GM19240 (cell line): ENCODE measurements around the gene ICAM2.
A peak's percentile ranks its signal among the peaks of the same experiment; 100 is the strongest.

Experiments used
- DNase-seq: peaks from one replicate; pipeline ENCODE4 v3.0.0; 2011; ENCODE audit warnings: low spot score; ENCODE audit not compliant: insufficient read length

ICAM2 gene

DNA sequence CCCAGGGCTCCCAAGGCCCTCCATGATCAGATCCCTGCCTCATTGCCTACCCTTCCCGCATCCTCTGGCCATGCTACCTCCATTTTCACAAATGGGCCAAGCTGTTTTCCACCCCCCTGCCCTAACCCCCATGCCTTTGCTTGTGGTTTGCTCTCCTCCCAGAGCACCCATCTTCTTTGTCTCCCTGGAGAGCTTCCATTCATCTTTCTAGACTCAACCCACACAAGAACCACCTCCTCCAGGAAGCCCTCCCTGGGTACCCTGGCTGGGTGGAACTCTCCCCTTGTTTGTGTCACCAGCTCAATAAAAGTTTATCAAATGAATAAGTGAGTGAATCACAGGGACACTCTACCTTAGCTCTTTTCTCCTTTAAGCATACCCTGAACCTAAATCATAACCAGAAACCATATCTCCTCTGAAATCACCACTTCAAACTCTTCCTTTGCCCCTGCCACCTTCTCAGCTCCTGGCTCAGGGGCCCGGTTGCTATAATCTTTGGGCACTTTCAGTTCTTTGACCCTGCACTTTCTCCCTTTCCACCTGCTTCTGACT lies 44.8 kb downstream of the ICAM2 start:
- DNase-seq = no peak

DNA sequence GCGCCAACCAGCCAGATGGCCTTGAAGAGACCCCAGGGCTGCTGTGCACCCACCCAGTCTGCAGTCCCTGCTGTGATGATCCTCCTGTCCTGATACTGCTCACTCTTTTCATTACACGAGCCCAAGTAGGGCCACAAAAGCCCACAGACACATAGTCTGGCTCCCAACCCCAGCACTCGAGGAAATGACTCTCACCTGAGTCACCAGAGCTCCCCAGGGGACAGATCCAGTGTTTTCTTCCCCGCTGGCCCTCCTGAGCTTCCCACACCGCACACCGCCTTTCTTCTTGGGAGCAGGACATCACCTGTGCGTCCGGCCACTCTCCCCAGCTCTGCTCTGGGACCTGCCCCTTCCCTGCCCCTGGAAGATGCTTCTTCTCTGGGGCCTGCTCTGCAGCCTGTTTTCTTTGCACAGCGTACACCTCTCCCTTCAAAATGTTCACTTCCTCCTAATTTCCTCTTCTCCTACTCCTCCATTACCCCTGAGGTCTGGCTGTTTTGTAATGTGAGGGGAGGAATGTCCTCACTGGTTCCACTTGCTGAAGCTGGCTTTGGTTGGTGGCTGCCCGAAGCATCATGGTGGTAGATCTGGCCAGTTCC lies 45.7 kb downstream of the ICAM2 start:
- DNase-seq = no peak

DNA sequence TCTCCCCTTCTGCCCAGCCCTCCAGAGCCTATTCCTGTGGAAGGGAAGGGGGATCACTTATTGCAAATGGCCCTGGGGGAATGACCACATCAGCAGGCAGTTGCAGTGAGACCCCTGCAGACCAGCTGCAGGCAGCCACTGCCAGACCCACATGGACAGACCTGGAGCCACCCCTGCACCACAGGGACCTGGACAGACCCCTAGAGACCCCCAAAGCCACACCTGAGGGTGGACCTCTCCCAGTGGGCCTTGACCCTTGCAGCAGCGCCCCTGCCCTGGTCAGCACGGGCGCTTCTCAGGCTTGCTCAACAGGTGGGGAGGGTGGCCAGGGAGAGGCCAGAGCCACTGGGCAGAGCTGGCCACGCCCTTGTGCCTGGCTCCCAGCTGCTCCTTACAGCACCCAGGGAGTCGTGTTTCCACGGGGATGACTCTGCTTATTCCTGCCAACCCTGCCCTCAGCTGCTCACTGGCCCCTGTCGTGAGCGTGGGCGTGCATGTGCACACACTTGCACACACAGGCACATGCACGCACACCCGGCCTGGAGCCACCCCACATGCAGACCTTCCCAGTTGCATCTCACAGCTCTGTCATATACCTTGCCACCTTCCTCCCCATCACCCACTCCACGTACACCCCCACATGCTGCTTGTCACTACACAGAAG lies 46.4 kb downstream of the ICAM2 start:
- no peak for DNase-seq

DNA sequence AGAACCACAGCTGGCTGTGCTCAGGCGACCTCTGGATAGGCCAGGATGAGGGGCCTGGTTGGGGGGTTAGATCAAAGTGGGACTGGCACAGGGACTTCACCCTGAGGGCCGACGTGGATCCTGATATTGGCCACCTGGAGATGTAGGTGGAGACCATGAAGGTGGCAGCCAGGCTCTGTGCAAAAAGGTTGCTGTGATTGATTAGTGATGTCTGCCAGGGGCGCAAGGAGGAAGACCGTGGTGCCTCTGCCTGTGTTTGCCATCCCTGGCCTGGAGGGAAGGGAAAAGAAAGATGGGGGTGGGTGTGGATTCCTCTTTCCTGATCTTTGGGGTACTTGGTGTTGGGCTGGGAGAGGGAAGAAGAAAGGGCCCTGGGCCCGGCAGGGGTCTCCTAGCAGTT lies 47.2 kb downstream of the ICAM2 start:
- DNase-seq = no peak

DNA sequence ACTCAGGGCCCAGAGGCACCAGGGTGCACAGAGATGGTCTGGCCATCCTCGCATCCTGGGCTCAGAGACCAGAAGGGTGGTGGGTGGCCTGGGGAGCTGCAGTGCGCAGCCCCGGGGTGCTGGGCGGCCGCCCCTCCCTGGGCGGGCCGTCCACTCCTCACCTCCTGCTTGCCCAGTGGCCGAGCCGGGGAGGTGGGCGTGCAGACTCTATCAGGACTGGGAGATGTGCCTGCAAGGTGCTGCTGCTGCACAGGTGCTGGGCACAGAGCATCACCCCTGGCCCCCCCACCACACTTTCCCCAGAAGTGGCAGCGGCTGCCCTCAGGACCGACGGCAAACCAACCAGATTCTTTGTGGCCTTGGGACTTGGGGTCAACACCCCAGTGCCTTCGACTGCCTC lies 47.6 kb downstream of the ICAM2 start, which contains the start of gene SCN4A:
Gene SCN4A (minus strand): TSS at position 123 of the 400 bp plus-strand sequence. CDS start 77 bp downstream, at position 46.
- DNase-seq = no peak

DNA sequence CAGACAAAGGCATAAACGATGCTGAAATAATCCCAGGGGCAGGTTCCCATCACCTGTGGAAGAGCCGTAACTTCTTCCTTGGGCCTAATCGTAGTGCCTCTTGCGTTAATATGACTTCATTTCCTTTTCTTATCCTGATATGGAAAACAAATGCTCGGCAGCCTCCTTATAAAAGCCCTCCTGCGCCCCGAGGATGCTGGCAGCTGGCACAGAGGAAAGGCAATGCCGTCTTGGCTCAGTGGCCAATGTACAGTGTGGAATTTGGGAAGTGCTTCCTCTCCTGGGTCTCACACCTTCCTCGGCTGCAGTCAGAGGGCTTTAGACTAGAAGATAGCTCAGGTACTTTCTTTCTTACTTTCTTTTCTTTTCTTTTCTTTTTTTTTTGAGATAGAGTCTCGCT lies 51.2 kb downstream of the ICAM2 start:
- no peak for DNase-seq

DNA sequence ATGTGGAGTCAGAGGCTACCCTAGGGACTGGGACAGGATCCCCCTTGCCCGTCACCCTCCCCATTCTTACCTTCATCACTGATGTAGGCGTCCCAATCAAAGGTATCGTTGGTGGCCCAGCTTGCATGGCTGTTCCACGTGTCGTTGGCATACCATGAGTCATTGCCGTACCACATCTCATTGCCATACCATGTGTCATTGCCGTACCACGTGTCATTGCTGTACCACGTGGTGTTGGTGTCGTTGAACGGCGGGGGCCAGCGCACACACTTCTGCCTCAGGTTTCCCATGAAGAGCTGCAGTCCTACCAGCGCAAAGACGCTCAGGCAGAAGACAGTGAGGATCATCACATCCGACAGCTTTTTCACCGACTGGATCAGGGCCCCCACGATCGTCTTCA lies 52.5 kb downstream of the ICAM2 start:
- no peak for DNase-seq

DNA sequence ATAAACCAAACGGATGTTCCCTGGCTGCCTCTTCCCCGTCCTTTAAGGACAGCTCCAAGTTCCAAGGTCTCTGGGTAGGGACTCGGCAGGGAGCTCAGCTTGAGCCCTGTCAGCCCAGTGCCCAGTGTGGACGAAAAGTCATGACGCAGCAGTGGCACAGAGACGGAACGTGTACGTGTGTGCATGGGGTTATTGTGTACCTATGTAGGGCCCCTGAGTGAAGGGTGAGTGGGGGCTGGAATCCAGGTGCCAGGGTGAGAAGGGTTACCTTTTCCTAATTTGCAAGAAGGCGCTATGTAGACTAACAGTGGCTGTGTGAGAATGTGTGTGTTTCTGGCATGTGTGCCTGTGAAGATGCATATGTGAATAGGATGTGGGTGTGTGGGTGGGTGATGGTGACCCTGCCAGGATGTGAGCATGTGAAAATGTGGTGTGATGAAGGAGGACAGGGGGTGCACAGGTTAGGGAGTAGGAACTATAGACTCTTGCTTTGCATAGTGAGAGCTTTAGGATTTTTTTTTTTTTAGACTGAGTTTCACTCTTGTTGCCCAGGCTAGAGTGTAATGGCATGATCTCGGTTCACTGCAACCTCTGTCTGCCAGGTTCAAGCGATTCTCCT lies 53.7 kb downstream of the ICAM2 start:
- DNase-seq = peak; percentile 34

DNA sequence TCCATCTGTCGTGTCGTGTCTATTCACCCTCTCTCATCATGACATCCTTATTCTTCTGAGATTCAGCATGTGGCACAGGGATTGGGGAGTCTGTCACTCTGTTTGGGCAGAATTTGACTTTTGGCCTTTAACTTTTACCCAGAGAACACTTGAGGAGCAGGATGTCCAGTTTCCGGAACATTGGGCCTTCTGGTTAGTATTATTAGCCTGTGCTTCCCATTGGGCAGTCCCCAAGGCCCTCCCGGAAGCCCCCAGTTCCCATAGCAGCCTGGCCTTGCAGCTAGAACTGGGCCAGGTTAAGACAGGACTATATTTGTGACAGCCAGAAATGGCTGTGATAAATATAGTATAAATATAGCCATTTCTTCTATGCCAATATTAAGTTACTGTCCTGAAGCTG lies 57.3 kb downstream of the ICAM2 start:
- DNase-seq = no peak

DNA sequence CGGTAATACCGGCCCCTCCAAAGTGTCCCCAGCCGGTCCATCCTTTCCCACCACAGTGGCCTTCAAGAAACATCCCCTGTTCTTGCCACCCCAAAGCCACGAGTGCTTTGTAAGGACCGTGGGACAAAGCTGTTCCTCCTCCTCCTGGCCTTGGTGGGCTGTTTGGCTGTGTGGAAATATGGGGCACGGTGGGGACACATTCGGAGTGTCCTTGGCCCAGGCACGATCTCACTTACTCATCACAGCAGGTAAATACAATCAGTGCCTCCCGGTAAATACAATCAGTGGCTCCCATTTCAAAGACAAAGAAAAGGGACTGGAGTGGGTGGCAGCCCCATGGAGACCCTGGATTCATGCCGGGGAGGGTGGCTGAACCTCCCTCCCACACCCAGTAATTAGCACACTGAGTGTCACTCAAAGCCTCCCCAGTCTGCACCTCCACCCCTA lies 58.1 kb downstream of the ICAM2 start:
- DNase-seq = no peak

DNA sequence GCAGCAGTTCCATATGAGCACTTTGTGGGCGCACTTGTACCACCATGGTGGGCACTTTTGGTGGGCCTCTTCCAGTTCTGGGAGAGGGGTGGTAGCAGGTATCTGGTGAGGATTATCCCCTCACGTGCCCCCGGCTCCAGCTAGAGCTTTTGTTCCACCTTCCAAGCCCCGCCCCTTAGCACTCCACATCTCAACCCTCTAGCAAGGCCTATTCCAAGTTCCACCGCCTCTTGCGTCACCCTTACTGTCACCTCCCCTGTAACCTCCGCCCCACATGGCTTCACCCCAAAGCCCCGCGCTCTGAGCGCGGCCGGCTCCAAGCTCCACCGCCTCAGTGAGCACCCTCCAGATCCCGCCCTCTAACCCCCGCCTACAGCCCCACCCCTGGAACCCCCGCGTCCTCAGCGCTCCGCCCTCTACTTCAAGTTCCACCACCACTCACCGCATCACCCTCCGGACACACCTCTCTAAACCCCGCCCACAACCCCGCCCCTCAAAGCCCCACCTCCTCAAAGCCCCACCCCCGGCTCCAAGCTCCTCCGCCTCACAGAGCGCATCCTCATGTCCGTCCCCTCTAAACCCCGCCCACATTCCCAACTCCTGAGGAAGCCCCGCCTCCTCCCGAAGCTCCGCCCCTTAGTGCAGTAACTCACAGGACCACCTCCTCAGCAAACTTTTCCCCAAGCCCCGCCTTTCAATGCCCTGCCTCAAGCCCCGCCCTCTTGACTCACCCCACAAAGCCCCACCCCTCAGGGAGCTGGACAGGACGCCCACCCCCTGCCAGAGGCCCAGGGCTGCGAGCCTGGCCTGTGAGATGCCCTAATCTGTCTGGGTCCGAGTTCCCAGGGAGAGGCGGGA lies 58.8 kb downstream of the ICAM2 start:
- peak; percentile 36 for DNase-seq

DNA sequence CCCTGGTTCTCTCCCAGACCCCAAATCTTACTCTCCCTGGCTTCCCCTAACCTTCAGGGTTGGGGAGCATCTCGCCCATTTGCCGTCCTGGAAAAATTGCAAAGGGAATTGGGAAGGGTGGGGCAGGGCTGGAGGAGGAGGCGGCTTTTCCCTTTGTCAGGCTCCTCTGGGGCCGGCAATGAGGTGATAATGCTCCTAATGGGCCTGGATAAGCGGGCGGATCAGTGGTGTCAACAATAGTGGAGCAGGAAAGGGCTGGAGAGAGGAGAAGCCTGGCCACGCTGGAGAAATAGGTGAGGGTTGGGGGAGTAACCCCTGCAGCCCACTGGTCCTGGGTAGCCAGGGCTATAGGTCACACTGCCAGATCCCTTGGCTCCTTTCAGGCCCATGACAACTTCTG lies 60.0 kb downstream of the ICAM2 start:
- no peak for DNase-seq

DNA sequence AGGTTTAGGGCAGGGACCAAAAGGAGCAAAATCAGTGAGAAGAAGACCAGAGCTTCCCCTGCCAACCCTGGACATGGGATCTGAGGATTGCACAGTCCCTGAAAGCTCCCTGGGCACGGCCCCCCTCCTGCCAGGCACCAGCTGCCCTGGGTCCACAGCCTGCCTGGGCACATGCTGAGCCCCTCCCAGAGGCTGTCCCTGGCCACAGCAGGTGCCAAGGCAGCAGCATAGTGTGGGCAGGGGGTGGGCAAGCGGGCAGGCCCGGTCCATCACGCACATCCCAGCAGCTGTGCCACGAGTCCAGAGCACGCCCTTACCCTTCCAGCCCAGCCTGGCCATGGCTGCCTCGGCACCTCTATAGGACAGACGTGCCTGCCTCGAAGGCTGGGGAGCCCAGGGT lies 60.4 kb downstream of the ICAM2 start:
- no peak for DNase-seq

DNA sequence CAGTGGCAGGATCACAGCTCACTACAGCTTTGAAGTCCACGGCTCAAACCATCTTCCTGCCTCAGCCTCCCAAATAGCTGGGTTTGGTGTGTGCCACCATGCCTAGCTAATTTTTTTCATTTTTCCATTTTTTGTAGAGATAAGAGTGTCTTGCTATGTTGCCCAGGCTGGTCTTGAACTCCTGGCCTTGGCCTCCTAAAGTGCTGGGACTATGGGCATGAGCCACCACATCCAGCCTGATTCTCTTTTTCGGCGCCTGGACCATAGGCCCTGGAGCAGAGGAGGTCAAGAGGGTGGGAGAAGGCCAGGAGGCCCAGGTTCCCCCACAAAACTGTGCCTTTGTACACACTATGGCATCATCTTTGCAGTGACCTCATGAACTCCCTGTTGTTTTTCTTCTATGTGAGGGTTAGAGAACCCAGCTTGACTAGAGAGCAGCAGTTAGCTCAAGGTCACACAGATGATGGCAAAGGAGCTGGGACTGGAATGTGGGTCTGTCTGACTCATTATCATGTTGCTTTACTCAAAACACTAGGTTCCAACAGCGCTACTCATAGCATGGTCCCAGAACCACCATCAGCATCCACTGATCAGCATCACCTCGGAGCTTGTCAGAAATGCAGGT lies 64.0 kb downstream of the ICAM2 start:
- no peak for DNase-seq

DNA sequence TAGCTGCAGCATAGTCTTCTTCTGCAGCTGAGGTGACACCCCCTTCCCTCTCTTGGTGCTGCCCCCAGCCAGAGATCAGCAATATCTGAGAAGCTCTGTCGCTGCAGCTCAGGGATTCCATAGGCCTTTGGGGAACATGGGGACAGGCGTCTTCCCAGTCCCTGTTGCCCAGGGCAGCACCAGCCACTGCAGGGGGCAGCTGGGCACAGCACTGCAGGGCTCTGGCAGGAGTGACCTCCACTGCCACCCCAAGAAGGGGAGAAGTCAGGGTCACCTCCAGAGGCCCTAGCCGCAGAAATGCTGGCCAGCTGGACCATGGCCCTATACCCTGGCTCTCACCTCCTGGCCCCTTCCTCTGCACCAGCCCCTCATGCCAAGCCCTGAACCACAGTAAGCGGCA lies 64.6 kb downstream of the ICAM2 start:
- DNase-seq = no peak

DNA sequence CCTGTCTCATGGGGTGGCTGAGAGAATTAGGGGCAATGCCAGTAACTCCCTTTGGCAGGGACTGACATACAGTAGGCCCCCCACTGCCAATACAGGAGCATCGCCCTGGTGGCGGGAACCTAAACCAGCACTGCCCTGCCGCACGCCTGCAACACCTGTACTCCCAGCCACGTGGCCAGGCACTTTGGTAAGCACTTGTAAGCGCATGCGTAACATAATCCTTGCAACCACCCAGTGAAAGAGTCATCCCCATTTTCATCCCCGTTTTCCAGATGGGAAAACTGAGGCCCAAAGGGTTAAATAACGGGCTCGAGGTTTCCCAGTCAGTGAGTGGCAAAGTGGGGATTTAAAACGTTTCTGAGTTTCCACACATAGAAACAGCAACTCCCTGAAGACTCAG lies 65.2 kb downstream of the ICAM2 start:
- DNase-seq = no peak

DNA sequence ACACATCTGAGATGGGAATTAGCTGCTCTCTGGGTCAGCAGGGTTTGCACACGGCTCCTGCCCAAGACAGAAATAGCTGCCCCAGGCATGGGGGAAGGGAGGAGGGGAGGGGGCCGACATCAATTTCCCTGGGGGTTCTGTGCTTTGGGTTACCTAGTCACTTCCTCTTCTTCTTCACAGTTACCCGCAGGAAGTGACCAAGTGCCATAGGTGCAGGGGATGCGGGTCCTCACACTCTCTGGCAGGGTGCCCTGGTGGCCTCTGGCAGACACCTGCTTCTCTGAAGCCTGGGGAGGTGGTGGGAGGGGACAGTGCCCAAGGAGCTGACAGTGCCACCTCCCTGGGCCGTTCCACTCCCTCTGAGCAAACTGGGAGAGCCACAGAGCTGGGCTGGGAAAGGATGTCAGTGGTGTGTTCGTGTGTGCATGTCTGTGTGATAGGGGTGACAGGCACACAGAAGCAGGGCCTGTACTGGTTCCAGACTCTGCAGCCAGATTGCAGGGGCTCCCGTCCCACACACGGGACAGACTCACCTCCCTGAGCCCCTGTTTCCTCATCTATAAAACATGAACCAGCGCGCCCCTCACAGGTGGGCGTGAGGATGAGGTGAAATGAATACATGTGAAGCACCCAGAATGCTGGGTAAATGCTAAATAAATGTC lies 65.9 kb downstream of the ICAM2 start:
- DNase-seq = peak; percentile 22
